Erythroblast (primary cell): ENCODE measurements around the gene MACROD2.

Experiments used
- GATA1 ChIP-seq: IDR thresholded peaks from 2 replicates; pipeline ENCODE4 v1.6.1; 2011; ENCODE audit warnings: low read depth, mild to moderate bottlenecking, control low read depth, low read length, moderate library complexity
- POLR2A ChIP-seq: IDR thresholded peaks from 2 replicates; pipeline ENCODE4 v1.6.1; 2011; ENCODE audit warnings: mild to moderate bottlenecking, low read length

GRCh38 chr20:15068486-15068885, 1073.2 kb downstream of the MACROD2 start:
- TF ChIP-seq POLR2A, result no peak
- TF ChIP-seq GATA1, result no peak
